ENCODE data around the gene ZNF160. TPM values are rescaled to one million over a fixed set of nuclear protein-coding genes. Genes with fewer than 3 reads are reported as not detected.
A peak's percentile ranks its signal among the peaks of the same experiment; 100 is the strongest.
"Not testable (repeated sequence)": the region's sequence is repeated elsewhere in the genome, so short reads cannot be mapped to it uniquely, and the experiment has no call there.

ZNF160 gene
- total RNA-seq, 3 donors from 2014 or later, result 19.9 to 28.6 (median 28.0) TPM

- Histone ChIP-seq H3K36me3 (ENCODE audit: low read depth) (no peaks in the 10 kb centered on the region), H3K9me3 (peaks cover 60% of the 10 kb centered on the region), H3K4me1 (ENCODE audit: low read depth) (no peaks in the 10 kb centered on the region), H3K4me3 (no peak overlapping the region)
- peak in 1 of 3 donors; percentile 7 for DNase-seq
- ATAC-seq, result no peak
- intact Hi-C loops (cut with DNase I, micrococcal nuclease), result no loop called here
- no peak for TF ChIP-seq CTCF (IDR thresholded peaks at IDR 0.05)
Measured at GRCh38 chr19:53037101-53038097, 65.8 kb downstream of the ZNF160 start.

- TF ChIP-seq CTCF (IDR thresholded peaks at IDR 0.05), result no peak
- DNase-seq, result no peak
- H3K9me3 ChIP-seq, result peaks cover 79% of the 10 kb centered on the region
- no peak overlapping the region for H3K4me3 ChIP-seq
- H3K4me1 ChIP-seq (ENCODE audit: low read depth), result no peaks in the 10 kb centered on the region
- H3K36me3 ChIP-seq (ENCODE audit: low read depth), result no peaks in the 10 kb centered on the region
- intact Hi-C loops (cut with DNase I, micrococcal nuclease), result no loop called here
- ATAC-seq, result no peak
Measured at GRCh38 chr19:53034948-53035675, 68.1 kb downstream of the ZNF160 start.

- intact Hi-C loops (cut with DNase I, micrococcal nuclease), result no loop called here
- TF ChIP-seq CTCF (IDR thresholded peaks at IDR 0.05), result no peak
- Histone ChIP-seq H3K4me1 (ENCODE audit: low read depth) (no peaks in the 10 kb centered on the region), H3K4me3 (no peak overlapping the region), H3K36me3 (ENCODE audit: low read depth) (no peaks in the 10 kb centered on the region), H3K9me3 (peaks cover 78% of the 10 kb centered on the region)
- DNase-seq (no peak), ATAC-seq (no peak)
Measured at GRCh38 chr19:53034054-53034453, 69.2 kb downstream of the ZNF160 start.

- H3K4me3 ChIP-seq; H3K4me1 ChIP-seq (ENCODE audit: low read depth); DNase-seq; ATAC-seq; H3K36me3 ChIP-seq (ENCODE audit: low read depth); intact Hi-C loops (cut with DNase I, micrococcal nuclease): not testable (repeated sequence)
- peaks cover 75% of the 10 kb centered on the region for H3K9me3 ChIP-seq
Measured at GRCh38 chr19:53028306-53028705, 74.9 kb downstream of the ZNF160 start.

GRCh38 chr19:53019684-53020083 is 83.5 kb downstream of the ZNF160 start:
- H3K4me3 ChIP-seq, result no peak overlapping the region
- DNase-seq (peak in 2 of 3 donors; percentile 33 to 45), ATAC-seq (no peak)
- no peaks in the 10 kb centered on the region for H3K36me3 ChIP-seq (ENCODE audit: low read depth)
- TF ChIP-seq CTCF (IDR thresholded peaks at IDR 0.05), result no peak
- intact Hi-C loops (cut with DNase I, micrococcal nuclease), result no loop called here
- H3K9me3 ChIP-seq, result peaks cover 55% of the 10 kb centered on the region
- H3K4me1 ChIP-seq (ENCODE audit: low read depth), result no peaks in the 10 kb centered on the region

Other genes starting within 250 kb of the ZNF160 start
- gene ZNF468, start 245.8 kb downstream of the ZNF160 start, total RNA-seq, result 10 to 100 TPM; 19.5 to 33.2 (median 30.7) TPM
- gene ZNF320, start 205.8 kb downstream of the ZNF160 start, total RNA-seq, result 10 to 100 TPM in 2 of 3 donors, 1 to 10 TPM in 1; 9.7 to 31.9 (median 16.8) TPM
- 10 to 100 TPM in 2 of 3 donors, 1 to 10 TPM in 1; 9.8 to 20.5 (median 16.7) TPM for gene ZNF888, start 180.0 kb downstream of the ZNF160 start, total RNA-seq
- gene ZNF816, start 140.5 kb downstream of the ZNF160 start, total RNA-seq, result 10 to 100 TPM; 14.8 to 16.0 (median 15.1) TPM
- gene ERVV-1, start 89.5 kb downstream of the ZNF160 start, total RNA-seq, result not detected
- gene ERVV-2, start 58.7 kb downstream of the ZNF160 start, total RNA-seq, result not detected
- 10 to 100 TPM in 1 of 3 donors, 1 to 10 TPM in 2; 5.3 to 14.0 (median 6.6) TPM for gene ZNF415, start 29.5 kb upstream of the ZNF160 start, total RNA-seq
- gene ZNF347, start 55.6 kb upstream of the ZNF160 start, total RNA-seq, result 10 to 100 TPM in 1 of 3 donors, 1 to 10 TPM in 2; 6.9 to 12.9 (median 8.8) TPM
- 1 to 10 TPM; 3.2 to 4.7 (median 3.2) TPM for gene ZNF665, start 89.9 kb upstream of the ZNF160 start, total RNA-seq
- gene ZNF677, start 151.5 kb upstream of the ZNF160 start, total RNA-seq, result 10 to 100 TPM in 1 of 3 donors, 1 to 10 TPM in 2; 4.6 to 18.3 (median 6.7) TPM
- gene VN1R2, start 154.9 kb upstream of the ZNF160 start, total RNA-seq, result not detected
- not detected for gene VN1R4, start 164.3 kb upstream of the ZNF160 start, total RNA-seq
- 1 to 10 TPM; 6.1 to 7.9 (median 7.6) TPM for gene ZNF845, start 230.3 kb upstream of the ZNF160 start, total RNA-seq